Type B pancreatic cell (in vitro differentiated cells): ENCODE data around the gene FHOD3. TPM values are rescaled to one million over a fixed set of nuclear protein-coding genes. Genes with fewer than 3 reads are reported as not detected.

Experiments used
- DNase-seq: peaks from one replicate; pipeline ENCODE4 v3.0.0; 2021; ENCODE audit warnings: mixed read lengths; ENCODE audit not compliant: unreplicated experiment; ENCODE audit errors: extremely low spot score
- H3K27ac Mint-ChIP-seq: 2 replicates; pipeline ENCODE4 v1.8.0; 2021; ENCODE audit warnings: mild to moderate bottlenecking, mixed read lengths
- H3K27me3 Mint-ChIP-seq: 2 replicates; pipeline ENCODE4 v1.8.0; 2021; ENCODE audit warnings: mixed read lengths
- H3K36me3 Mint-ChIP-seq: 2 replicates; pipeline ENCODE4 v1.8.0; 2021; ENCODE audit warnings: mixed read lengths
- H3K4me1 Mint-ChIP-seq: one replicate; pipeline ENCODE4 v1.8.0; 2021; ENCODE audit warnings: mixed read lengths; ENCODE audit not compliant: unreplicated experiment
- H3K4me3 Mint-ChIP-seq: 2 replicates; pipeline ENCODE4 v1.8.0; 2021; ENCODE audit warnings: mild to moderate bottlenecking, mixed read lengths
- H3K9me3 Mint-ChIP-seq: 2 replicates; pipeline ENCODE4 v1.8.0; 2021; ENCODE audit warnings: mixed read lengths
- CTCF ChIP-seq: fragments of 200-600 bp; sonication (generic); conservative IDR thresholded peaks from 2 replicates; pipeline ENCODE4 v1.5.0; 2021; ENCODE audit warnings: antibody characterized with exemption, mild to moderate bottlenecking
- total RNA-seq: library from RNA; stranded (reverse); gene quantifications from 2 replicates; pipeline ENCODE4 v1.2.1, GENCODE V29; 2021; ENCODE audit warnings: low replicate concordance

The FHOD3 gene
- total RNA-seq, 1 donor from 2014 or later, result 5.3 TPM

GRCh38 chr18:36364911-36365624 is 67.6 kb downstream of the FHOD3 start:
- no peak overlapping the region for H3K27ac Mint-ChIP-seq
- no peak for TF ChIP-seq CTCF
- H3K4me1 Mint-ChIP-seq, result no peaks in the 10 kb centered on the region
- H3K27me3 Mint-ChIP-seq, result peaks cover 2% of the 10 kb centered on the region
- H3K36me3 Mint-ChIP-seq, result no peaks in the 10 kb centered on the region
- peaks cover 6% of the 10 kb centered on the region for H3K9me3 Mint-ChIP-seq
- H3K4me3 Mint-ChIP-seq, result no peak overlapping the region
- DNase-seq, result no peak

- DNase-seq, result no peak
- TF ChIP-seq CTCF, result no peak
- Mint-ChIP-seq H3K4me3 (no peak overlapping the region), H3K36me3 (no peaks in the 10 kb centered on the region), H3K4me1 (no peaks in the 10 kb centered on the region), H3K27me3 (peaks cover 2% of the 10 kb centered on the region), H3K9me3 (peaks cover 7% of the 10 kb centered on the region), H3K27ac (no peak overlapping the region)
Measured at GRCh38 chr18:36365836-36366775, 68.6 kb downstream of the FHOD3 start.

GRCh38 chr18:36366994-36367839 is 69.7 kb downstream of the FHOD3 start:
- H3K27me3 Mint-ChIP-seq, result peaks cover 4% of the 10 kb centered on the region

GRCh38 chr18:36368889-36369288 is 71.4 kb downstream of the FHOD3 start:
- H3K4me1 Mint-ChIP-seq, result no peaks in the 10 kb centered on the region
- peaks cover 2% of the 10 kb centered on the region for H3K27me3 Mint-ChIP-seq
- H3K27ac Mint-ChIP-seq, result no peak overlapping the region
- TF ChIP-seq CTCF, result no peak
- no peak overlapping the region for H3K4me3 Mint-ChIP-seq
- peaks cover 10% of the 10 kb centered on the region for H3K9me3 Mint-ChIP-seq
- H3K36me3 Mint-ChIP-seq, result no peaks in the 10 kb centered on the region
- DNase-seq, result no peak

More at GRCh38 chr18:36366994-36367839, 69.7 kb downstream of the FHOD3 start:
- no peaks in the 10 kb centered on the region for H3K4me1 Mint-ChIP-seq
- no peak overlapping the region for H3K4me3 Mint-ChIP-seq
- peaks cover 16% of the 10 kb centered on the region for H3K9me3 Mint-ChIP-seq
- DNase-seq, result no peak
- no peaks in the 10 kb centered on the region for H3K36me3 Mint-ChIP-seq
- no peak overlapping the region for H3K27ac Mint-ChIP-seq
- no peak for TF ChIP-seq CTCF

- H3K4me3 Mint-ChIP-seq, result no peak overlapping the region
- H3K36me3 Mint-ChIP-seq, result no peaks in the 10 kb centered on the region
- H3K27me3 Mint-ChIP-seq, result peaks cover 2% of the 10 kb centered on the region
- peaks cover 10% of the 10 kb centered on the region for H3K9me3 Mint-ChIP-seq
- no peak overlapping the region for H3K27ac Mint-ChIP-seq
- peaks cover under 1% of the 10 kb centered on the region for H3K4me1 Mint-ChIP-seq
- DNase-seq, result no peak
- no peak for TF ChIP-seq CTCF
Measured at GRCh38 chr18:36372903-36373311, 75.4 kb downstream of the FHOD3 start.
